ENCODE data around the gene SLC6A6. TPM values are rescaled to one million over a fixed set of nuclear protein-coding genes. Genes with fewer than 3 reads are reported as not detected.
"Not testable (repeated sequence)": the region's sequence is repeated elsewhere in the genome, so short reads cannot be mapped to it uniquely, and the experiment has no call there.

SLC6A6 gene
- total RNA-seq, 1 donor from 2014 or later, result 32.9 TPM

GRCh38 chr3:14512942-14513327 is 110.5 kb downstream of the SLC6A6 start:
- Histone ChIP-seq H3K4me2 (no peak overlapping the region), H3F3A (ENCODE audit: low read depth) (no peaks in the 10 kb centered on the region), H3K79me2 (ENCODE audit: low read depth) (no peaks in the 10 kb centered on the region), H4K20me1 (ENCODE audit: low read depth) (no peaks in the 10 kb centered on the region), H2AFZ (replicated peaks) (no peak overlapping the region), H3K36me3 (no peaks in the 10 kb centered on the region), H3K4me1 (no peaks in the 10 kb centered on the region), H3K27me3 (no peaks in the 10 kb centered on the region), H3K9me3 (ENCODE audit: low read depth) (no peaks in the 10 kb centered on the region), H3K27ac (no peak overlapping the region), H3K9ac (no peak overlapping the region), H3K4me3 (no peak overlapping the region)
- no peak for TF ChIP-seq EZH2 (IDR thresholded peaks at IDR 0.05)
- no peak for TF ChIP-seq EZH2phosphoT487 (IDR thresholded peaks at IDR 0.05)
- TF ChIP-seq, protein P1, sequence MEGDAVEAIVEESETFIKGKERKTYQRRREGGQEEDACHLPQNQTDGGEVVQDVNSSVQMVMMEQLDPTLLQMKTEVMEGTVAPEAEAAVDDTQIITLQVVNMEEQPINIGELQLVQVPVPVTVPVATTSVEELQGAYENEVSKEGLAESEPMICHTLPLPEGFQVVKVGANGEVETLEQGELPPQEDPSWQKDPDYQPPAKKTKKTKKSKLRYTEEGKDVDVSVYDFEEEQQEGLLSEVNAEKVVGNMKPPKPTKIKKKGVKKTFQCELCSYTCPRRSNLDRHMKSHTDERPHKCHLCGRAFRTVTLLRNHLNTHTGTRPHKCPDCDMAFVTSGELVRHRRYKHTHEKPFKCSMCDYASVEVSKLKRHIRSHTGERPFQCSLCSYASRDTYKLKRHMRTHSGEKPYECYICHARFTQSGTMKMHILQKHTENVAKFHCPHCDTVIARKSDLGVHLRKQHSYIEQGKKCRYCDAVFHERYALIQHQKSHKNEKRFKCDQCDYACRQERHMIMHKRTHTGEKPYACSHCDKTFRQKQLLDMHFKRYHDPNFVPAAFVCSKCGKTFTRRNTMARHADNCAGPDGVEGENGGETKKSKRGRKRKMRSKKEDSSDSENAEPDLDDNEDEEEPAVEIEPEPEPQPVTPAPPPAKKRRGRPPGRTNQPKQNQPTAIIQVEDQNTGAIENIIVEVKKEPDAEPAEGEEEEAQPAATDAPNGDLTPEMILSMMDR (IDR thresholded peaks at IDR 0.05), result no peak
- H3K4me1 Mint-ChIP-seq, result peaks cover 11% of the 10 kb centered on the region
- no peak overlapping the region for H3K4me3 Mint-ChIP-seq
- no peak for DNase-seq (ENCODE audit: low spot score)
- no peaks in the 10 kb centered on the region for H3K36me3 Mint-ChIP-seq
- peaks cover 4% of the 10 kb centered on the region for H3K27me3 Mint-ChIP-seq (ENCODE audit: insufficient read depth, low read depth)
- H3K9me3 Mint-ChIP-seq, result no peaks in the 10 kb centered on the region
- no peak overlapping the region for H3K27ac Mint-ChIP-seq

GRCh38 chr3:14513566-14514322 is 111.3 kb downstream of the SLC6A6 start:
- no peak for DNase-seq (ENCODE audit: low spot score)
- Histone ChIP-seq H3K4me3 (no peak overlapping the region), H3K27me3 (no peaks in the 10 kb centered on the region), H3K4me2 (no peak overlapping the region), H3K9me3 (ENCODE audit: low read depth) (no peaks in the 10 kb centered on the region), H3K9ac (no peak overlapping the region), H4K20me1 (ENCODE audit: low read depth) (no peaks in the 10 kb centered on the region), H3K27ac (no peak overlapping the region), H3K79me2 (ENCODE audit: low read depth) (no peaks in the 10 kb centered on the region), H2AFZ (replicated peaks) (no peak overlapping the region), H3K4me1 (no peaks in the 10 kb centered on the region), H3F3A (ENCODE audit: low read depth) (no peaks in the 10 kb centered on the region), H3K36me3 (no peaks in the 10 kb centered on the region)
- Mint-ChIP-seq H3K27me3 (ENCODE audit: insufficient read depth, low read depth) (peaks cover 5% of the 10 kb centered on the region), H3K4me1 (peaks cover 7% of the 10 kb centered on the region), H3K4me3 (no peak overlapping the region), H3K9me3 (no peaks in the 10 kb centered on the region), H3K36me3 (no peaks in the 10 kb centered on the region), H3K27ac (no peak overlapping the region)
- no peak for TF ChIP-seq EZH2phosphoT487 (IDR thresholded peaks at IDR 0.05)
- no peak for TF ChIP-seq EZH2 (IDR thresholded peaks at IDR 0.05)
- TF ChIP-seq, protein P1 (IDR thresholded peaks at IDR 0.05), result no peak

- Histone ChIP-seq H4K20me1 (ENCODE audit: low read depth) (no peaks in the 10 kb centered on the region), H3K27ac (no peak overlapping the region), H3K79me2 (ENCODE audit: low read depth) (no peaks in the 10 kb centered on the region), H3F3A (ENCODE audit: low read depth) (no peaks in the 10 kb centered on the region), H3K9me3 (ENCODE audit: low read depth) (no peaks in the 10 kb centered on the region), H3K4me3 (no peak overlapping the region), H3K27me3 (no peaks in the 10 kb centered on the region), H3K36me3 (no peaks in the 10 kb centered on the region), H2AFZ (replicated peaks) (no peak overlapping the region), H3K9ac (no peak overlapping the region), H3K4me2 (no peak overlapping the region), H3K4me1 (no peaks in the 10 kb centered on the region)
- DNase-seq (ENCODE audit: low spot score), result no peak
- Mint-ChIP-seq H3K4me3 (no peak overlapping the region), H3K4me1 (peaks cover 3% of the 10 kb centered on the region), H3K27me3 (ENCODE audit: insufficient read depth, low read depth) (peaks cover 5% of the 10 kb centered on the region), H3K27ac (no peak overlapping the region), H3K9me3 (no peaks in the 10 kb centered on the region), H3K36me3 (no peaks in the 10 kb centered on the region)
- TF ChIP-seq EZH2 (IDR thresholded peaks at IDR 0.05), result no peak
- no peak for TF ChIP-seq EZH2phosphoT487 (IDR thresholded peaks at IDR 0.05)
Measured at GRCh38 chr3:14514323-14514720, 111.9 kb downstream of the SLC6A6 start.

- not testable (repeated sequence) for H3K27ac ChIP-seq; H3K4me3 Mint-ChIP-seq; H3K79me2 ChIP-seq (ENCODE audit: low read depth); H3K4me1 Mint-ChIP-seq; H3K4me1 ChIP-seq; H3K4me3 ChIP-seq; H3K27me3 Mint-ChIP-seq (ENCODE audit: insufficient read depth, low read depth); H3K9ac ChIP-seq; H4K20me1 ChIP-seq (ENCODE audit: low read depth); H3K27me3 ChIP-seq; H3F3A ChIP-seq (ENCODE audit: low read depth); DNase-seq (ENCODE audit: low spot score); H3K36me3 ChIP-seq; H3K9me3 Mint-ChIP-seq; H3K4me2 ChIP-seq; H3K9me3 ChIP-seq (ENCODE audit: low read depth); H3K27ac Mint-ChIP-seq; H3K36me3 Mint-ChIP-seq; H2AFZ ChIP-seq (replicated peaks)
Measured at GRCh38 chr3:14515526-14515925, 113.1 kb downstream of the SLC6A6 start.

Data from neural progenitor cell (in vitro differentiated cells).